Right lobe of liver (tissue), 4 donors: ENCODE data around the gene TRIM69.

Source experiments
- CTCF ChIP-seq, 4 donors: fragments of 200-600 bp in 3 of 4; fragments of 450-650 bp in 1 of 4; IDR thresholded peaks; one replicate each; pipeline versions ENCODE4 v1.5.1 to v1.8.0; 2016 to 2022; ENCODE audit warnings: antibody characterized with exemption in 4 of 4, mild to moderate bottlenecking in 2 of 4
- POLR2A ChIP-seq: fragments of 450-650 bp; IDR thresholded peaks from one replicate; pipeline ENCODE4 v1.6.1; 2017; ENCODE audit warnings: antibody characterized with exemption, mild to moderate bottlenecking
- donor health status: DM: no; HTN: no; CAD: no.
- donor health status: DM: no; HTN: no; CAD: no.
- donor health status: DM: no; HTN: yes; CAD: no.

DNA sequence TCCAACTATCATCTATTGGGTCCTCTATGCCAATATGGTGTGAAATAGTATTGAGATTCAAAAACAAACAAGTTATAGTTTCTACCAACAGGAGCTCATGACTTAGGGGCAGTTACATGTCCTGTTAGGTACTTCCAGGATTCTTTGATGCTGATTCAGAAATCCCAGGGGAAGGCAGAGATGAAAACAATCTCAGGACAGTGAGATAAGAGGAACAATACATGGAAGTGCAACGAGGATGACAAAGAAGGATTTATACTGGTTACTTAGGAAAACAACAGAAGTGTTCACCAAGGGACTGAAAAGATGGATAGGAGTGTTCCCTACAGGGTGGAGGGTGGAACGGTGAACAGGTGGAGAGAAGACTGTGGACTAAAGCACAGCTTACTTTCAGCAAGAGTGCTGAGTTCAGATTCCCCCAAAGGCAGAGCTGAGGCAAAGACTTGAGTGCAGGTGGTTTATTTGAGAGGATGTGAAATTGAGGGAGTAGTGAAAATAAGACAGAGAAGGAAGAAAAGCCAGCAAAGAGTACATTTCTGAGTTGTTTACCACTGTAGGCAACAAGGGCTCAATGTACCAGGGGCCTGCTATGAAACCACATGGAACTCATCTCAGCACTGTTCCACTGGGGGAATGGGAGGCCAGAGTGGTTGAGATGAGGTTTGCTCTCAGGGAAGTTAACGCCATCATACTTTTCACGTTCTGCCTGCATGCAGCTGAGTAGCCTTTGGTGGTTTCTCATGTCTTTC, 68.1 kb downstream of the TRIM69 start:
- no peak for TF ChIP-seq POLR2A
- no peak for TF ChIP-seq CTCF (IDR thresholded peaks at IDR 0.05)
